Left forelimb (tissue), 1 donor: Measurements from ENCODE around the gene TMEM63A.
"Not testable (repeated sequence)": the region's sequence is repeated elsewhere in the genome, so short reads cannot be mapped to it uniquely, and the experiment has no call there.

Source experiments
- DNase-seq: peaks from one replicate; pipeline ENCODE4 v3.0.0-alpha.2; 2018; ENCODE audit warnings: low spot score

Gene TMEM63A

GRCh38 chr1:225881959-225882693 is at the start of gene TMEM63A:
Gene TMEM63A, minus strand, starts transcription at chr1:225882380. Its CDS starts 4,800 bp downstream, at chr1:225877580.
- DNase-seq: peak; percentile 92

GRCh38 chr1:225931270-225932136 is 49.3 kb upstream of the TMEM63A start:
- no peak for DNase-seq

- DNase-seq: no peak
Observed at GRCh38 chr1:225930566-225930965, 48.4 kb upstream of the TMEM63A start.

- DNase-seq: not testable (repeated sequence)
Observed at GRCh38 chr1:225929462-225929861, 47.3 kb upstream of the TMEM63A start.

GRCh38 chr1:225928186-225929175 is 46.3 kb upstream of the TMEM63A start:
- DNase-seq: no peak

- DNase-seq: no peak
Observed at GRCh38 chr1:225926551-225927113, 44.5 kb upstream of the TMEM63A start.

GRCh38 chr1:225923692-225924555 is 41.7 kb upstream of the TMEM63A start, which contains the start of gene PYCR2:
Gene PYCR2, minus strand, starts transcription at chr1:225924250. Its CDS starts 140 bp downstream, at chr1:225924110.
- peak; percentile 97 for DNase-seq

GRCh38 chr1:225923381-225923691 is 41.2 kb upstream of the TMEM63A start:
- DNase-seq: no peak

GRCh38 chr1:225921734-225922709 is 39.8 kb upstream of the TMEM63A start:
- DNase-seq: no peak

- DNase-seq: no peak
Observed at GRCh38 chr1:225919906-225920305, 37.7 kb upstream of the TMEM63A start.

- no peak for DNase-seq
Observed at GRCh38 chr1:225918280-225918679, 36.1 kb upstream of the TMEM63A start.

GRCh38 chr1:225917536-225917935 is 35.4 kb upstream of the TMEM63A start:
- DNase-seq: no peak

- no peak for DNase-seq
Observed at GRCh38 chr1:225917101-225917500, 34.9 kb upstream of the TMEM63A start.

- no peak for DNase-seq
Observed at GRCh38 chr1:225915538-225915991, 33.4 kb upstream of the TMEM63A start.

- DNase-seq: no peak
Observed at GRCh38 chr1:225914947-225915346, 32.8 kb upstream of the TMEM63A start.

GRCh38 chr1:225914391-225914790 is 32.2 kb upstream of the TMEM63A start:
- no peak for DNase-seq

- peak; percentile 82 for DNase-seq
Observed at GRCh38 chr1:225911191-225912130, 29.3 kb upstream of the TMEM63A start.

GRCh38 chr1:225909477-225909876 is 27.3 kb upstream of the TMEM63A start:
- DNase-seq: no peak
